GM18498 (cell line): Measurements from ENCODE around the gene NRSN2.

Experiments used
- ATAC-seq: cut with Tn5 transposase; IDR thresholded peaks from one replicate; pipeline ENCODE4 v1.9.1; 2021; ENCODE audit warnings: mild to moderate bottlenecking, moderate library complexity; ENCODE audit not compliant: unreplicated experiment

Gene NRSN2

DNA sequence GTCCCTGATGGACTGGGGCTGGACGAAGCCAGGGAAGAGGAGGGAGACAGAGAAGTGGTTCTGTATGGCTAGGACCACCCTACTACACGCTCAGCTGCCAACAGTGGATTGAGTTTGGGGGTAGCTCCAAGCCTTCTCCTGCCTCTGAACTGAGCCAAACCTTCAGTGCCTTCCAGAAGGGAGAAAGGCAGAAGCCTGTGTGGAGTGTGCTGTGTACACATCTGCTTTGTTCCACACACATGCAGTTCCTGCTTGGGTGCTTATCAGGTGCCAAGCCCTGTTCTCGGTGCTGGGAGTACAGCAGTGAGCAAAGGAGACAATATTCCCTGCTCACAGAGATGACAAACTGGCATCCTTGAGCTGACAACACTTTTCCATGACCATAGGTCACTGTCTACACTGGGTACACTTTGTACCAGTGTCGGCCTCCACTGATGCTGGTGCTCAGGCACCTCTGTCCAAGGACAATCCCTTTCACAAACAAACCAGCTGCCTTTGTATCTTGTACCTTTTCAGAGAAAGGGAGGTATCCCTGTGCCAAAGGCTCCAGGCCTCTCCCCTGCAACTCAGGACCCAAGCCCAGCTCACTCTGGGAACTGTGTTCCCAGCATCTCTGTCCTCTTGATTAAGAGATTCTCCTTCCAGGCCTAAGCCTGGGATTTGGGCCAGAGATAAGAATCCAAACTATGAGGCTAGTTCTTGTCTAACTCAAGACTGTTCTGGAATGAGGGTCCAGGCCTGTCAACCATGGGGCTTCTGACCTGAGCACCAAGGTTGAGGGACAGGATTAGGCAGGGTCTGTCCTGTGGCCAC is 49.9 kb downstream of the NRSN2 start:
- ATAC-seq, result no peak

DNA sequence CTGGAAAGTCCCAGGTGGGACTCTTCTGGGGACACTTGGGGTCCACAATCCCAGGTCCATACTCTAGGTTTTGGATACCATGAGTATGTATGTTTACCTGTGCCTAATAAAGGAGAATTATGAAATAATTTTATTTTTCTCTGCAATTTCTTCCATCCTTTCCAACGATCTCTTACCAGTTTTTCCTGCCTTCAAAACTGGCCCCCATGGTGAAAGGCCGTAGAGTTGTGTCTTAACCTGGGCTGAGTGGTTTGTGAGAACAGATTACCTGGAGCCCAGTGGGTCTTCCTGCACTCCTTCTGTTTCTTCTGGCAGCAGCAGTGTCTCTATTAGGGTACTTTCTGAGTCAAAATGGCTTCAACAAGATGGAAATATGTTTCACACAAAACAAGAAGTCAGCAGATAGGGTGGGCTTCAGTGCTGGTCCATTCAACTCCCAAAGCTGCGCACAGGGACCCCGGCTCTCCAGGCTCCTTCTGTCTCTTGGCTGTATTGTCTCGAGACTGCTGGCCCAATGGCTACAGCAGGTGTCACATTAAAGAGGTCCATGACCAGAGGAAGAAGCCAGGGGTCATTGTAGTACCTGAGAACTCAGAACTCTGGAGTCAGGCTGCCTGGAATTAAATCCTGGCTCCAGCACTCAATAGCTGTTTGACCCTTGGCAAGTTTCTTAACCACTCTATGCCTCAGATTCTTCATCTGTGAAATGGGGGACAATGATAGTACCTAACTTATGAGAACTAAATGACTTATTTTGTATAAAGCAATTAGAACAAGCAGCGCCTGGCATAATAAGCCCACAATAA is 50.7 kb downstream of the NRSN2 start:
- no peak for ATAC-seq

DNA sequence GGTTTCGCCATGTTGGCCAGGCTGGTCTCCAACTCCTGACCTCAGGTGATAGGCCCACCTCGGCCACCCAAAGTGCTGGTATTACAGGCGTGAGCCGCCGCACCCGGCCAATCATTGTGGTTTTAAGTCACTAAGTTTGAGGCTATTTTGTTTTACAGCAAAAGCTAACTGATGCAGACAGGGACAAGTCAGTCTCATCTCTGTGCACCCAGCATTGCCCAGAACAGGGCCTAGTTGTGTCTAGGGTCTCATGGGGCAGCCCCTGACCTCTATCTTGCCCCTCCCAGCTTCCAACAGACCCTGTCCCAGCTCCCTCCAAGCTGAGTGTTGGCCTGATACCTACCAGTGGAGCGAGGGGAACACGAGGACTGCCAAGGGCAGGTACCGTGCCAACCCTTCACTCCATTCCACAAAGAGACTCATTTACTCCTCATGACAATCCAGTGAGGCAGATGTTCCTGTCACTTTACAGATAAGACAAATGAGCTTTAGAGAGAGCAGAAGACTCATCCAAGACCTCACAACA is 52.3 kb downstream of the NRSN2 start:
- ATAC-seq, result no peak

DNA sequence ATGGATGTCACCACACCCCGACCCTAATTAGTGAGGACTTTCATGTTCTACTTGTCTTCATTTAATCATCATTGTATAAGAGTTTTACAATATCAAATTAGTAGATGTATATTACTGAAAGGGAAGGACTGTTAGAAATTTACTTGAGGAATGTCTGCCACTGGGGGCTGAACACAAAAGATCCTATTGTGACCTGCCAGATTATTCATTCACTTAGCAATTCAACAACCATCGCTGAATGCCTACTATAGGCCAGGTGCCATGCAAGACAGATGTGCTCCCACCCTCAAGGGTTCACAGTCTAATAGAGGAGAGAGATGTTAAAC is 53.2 kb downstream of the NRSN2 start:
- ATAC-seq, result no peak

DNA sequence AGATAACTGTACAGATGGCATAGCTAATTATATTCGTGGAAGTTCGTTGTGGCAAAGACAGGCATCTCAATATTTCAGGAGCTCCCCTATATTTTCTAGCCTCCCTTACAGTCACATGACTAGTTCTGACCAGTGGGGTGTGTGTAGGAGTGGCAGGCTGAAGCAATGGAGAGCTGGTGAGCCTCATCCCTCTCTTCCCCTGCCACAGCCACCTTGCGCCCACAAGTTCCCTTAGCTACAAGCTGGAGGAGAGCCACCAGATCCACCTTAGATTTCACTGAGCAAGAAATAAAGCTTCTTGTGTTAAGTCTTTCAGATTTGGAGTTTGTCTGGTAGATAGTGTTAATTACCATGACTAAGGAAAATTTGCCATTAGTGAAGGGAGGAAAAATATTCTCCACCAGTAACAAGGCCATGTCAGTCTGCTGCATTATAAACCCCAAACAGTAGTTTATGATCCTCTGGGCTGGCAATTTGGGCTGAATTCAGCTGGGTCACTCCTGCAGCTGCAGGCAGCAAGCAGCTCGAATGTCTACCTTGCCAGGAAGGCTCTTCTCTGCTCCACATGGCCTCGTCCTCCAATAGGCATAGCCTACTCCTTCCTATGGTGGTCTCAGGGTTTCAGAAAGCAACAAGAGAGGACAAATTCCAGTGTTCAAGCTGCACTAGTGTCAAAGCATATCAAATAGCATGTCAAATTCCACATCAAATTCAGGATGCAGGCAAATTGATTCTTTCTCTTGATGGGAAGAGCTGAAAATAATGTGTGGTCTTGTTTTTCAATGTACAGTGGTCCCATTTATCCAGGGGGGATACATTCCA is 53.8 kb downstream of the NRSN2 start:
- no peak for ATAC-seq

DNA sequence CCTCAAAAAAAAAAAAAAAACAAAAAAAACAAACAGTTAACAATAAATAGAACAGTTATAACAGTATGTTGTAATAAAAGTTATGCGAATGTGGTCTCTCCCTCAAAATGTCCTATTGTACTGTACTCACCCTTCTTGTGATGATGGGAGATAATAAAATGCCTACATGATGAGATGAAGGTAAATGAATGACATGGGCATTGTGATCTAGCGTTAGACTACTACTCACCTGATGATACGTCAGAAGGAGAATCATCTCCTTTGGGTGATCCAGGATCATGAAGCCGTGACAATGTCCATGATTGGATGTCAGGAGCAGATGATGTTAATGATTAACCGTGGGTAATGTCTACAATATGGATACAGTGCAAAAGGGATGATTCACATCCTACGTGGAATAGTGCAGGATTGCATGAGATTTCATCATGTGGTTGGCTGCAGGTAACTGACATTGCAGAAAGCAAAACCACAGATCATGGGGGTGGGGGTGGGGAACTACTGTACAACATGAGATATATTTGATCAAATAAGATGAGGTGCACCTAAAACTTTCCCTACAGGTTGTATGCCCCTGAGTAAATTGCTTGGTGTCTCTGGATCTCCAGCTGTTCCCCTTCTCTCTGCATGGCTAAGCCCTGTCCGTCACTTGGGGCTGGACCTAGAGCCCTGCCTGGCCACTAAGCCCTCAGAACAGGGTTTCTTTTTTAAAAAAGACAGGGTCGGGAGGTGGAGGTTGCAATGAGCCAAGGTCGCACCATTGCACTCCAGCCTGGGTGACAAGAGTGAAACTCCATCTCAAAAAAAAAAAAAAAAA is 55.0 kb downstream of the NRSN2 start:
- ATAC-seq, result no peak

DNA sequence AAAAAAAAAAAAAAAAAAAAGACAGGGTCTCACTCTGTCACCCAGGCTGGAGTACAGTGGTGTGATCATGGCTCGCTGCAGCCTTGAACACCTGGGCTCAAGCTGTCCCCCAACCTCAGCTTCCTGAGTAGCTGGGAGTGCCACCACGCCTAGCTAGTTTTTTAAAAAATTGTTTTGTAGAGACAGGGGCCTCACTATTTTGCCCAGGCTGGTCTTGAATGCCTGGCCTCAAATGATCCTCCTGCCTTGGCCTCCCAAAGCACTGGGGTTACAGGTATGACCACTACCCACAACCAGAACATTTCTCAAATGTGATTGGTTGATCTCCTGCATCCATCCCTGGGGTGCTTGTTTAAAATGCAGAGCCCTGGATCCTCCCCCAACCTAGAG is 55.6 kb downstream of the NRSN2 start:
- ATAC-seq, result no peak

DNA sequence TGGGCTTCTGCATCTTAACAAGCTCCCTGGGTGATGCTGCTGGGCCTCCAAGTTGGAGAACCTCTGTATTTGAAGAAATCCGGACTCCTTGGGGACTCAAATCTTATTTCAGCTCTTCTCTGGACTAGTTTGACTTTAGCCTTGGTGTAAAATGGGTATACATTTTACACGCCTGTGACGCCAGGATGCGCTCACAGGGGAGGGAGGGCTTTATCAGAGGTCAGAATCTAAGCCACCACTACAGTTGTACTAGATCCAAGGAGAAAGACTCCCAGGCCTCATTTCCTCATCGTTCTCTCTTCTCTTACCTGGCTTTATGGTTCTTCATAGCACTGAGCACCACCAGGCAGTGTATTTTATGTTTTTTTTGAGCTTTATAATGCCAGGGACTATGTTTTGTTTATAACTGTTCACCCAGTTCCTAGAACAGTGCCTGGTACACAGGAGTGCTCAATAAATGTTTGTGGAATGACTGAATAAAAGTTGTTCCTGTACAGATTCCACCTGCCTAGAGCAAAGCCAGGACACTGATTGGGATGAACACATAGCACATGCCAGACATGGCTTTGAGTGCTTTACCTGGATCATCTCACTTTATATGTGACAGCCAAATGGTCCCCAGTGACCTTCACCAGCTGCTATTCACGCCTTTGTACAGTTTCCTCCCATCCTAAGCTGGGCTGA is 56.1 kb downstream of the NRSN2 start:
- ATAC-seq, result no peak

DNA sequence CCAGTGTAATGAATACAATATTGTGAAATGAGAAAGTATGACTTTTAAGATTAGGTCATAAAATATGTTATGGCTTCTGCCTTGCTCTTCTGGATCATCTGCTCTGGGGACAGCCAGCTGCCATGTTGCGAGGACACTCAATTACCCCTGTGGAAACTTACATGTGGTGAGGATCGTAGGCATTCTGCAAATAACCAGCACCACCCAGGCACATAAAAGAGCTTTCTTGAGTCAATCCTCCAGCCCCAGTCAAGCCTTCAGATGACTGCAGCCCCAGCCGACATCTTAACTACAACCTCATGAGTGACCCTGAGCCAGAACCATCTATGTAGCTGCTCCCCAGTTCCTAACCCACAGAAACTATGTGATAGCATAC is 56.7 kb downstream of the NRSN2 start:
- ATAC-seq, result no peak

DNA sequence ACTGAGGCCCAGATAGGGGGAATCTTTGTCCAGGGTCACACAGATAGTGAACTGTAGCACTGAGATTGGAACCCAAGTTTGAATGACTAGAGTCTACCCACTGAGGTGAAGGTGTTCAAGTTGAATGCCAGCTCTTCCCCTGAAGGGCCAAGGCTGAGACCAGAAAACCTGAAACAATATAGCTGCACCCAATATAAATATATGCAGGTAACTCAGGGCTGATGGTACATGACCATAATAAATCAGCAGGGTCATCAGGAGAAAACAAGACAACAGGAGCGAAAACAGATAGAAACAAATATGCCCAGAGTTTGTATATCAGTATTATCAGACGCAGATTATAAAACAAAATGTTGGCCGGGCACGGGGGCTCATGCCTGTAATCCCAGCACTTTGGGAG is 57.2 kb downstream of the NRSN2 start:
- no peak for ATAC-seq
